Hair follicular keratinocyte (primary cell): ENCODE results near the gene MKS1. TPM values are rescaled to one million over a fixed set of nuclear protein-coding genes. Genes with fewer than 3 reads are reported as not detected.

ENCODE experiments used
- total RNA-seq: library from RNA; depleted of rRNA; stranded (reverse); fragments of >200 nt; gene quantifications from 2 replicates; pipeline ENCODE4 v1.2.3, GENCODE V29; 2015

Gene MKS1
- 11.7 and 11.9 TPM in 2 replicates for total RNA-seq

GRCh38 chr17:58219007-58219788, at the start of gene MKS1:
MKS1 (minus strand) TSS chr17:58219255; CDS start chr17:58219230, 25 bp downstream.

GRCh38 chr17:58238147-58238634, 19.1 kb upstream of the MKS1 start, which contains the start of gene LPO:
LPO (plus strand) TSS chr17:58238584; CDS start chr17:58242980, 4,396 bp downstream.

GRCh38 chr17:58192612-58193011, 26.4 kb downstream of the MKS1 start, which contains the start of gene EPX:
EPX (plus strand) TSS chr17:58192726; CDS start chr17:58192847, 121 bp downstream.

DNA sequence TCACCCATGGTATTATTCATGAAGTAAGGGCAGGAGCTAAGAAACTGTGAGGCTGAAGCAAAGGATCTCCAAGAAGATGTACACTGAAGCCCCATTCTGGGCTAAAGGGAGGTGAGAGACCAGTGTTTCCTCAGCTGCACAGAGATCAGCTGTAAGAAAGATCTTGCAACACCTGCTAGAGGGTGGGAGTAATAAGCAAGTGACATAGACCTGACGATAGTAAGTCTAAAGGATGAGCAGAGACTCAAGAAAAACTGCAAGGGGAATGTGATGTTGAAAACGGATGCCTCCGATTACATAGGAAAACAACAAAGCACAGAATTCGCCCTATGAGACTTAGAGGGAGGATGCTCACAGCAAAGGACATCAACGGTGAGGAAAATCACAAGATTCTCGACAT, 52.4 kb downstream of the MKS1 start, which contains the start of gene OR4D2:
OR4D2 (plus strand) TSS at position 301 of the 400 bp plus-strand sequence. CDS start 2,674 bp downstream, outside the sequence.

Other genes with a start within 250 kb of the MKS1 start
- 22.7 and 23.4 TPM in 2 replicates for gene VEZF1, start 231.0 kb downstream of the MKS1 start, total RNA-seq
- gene SRSF1, start 212.0 kb downstream of the MKS1 start, total RNA-seq, result 115 and 201 TPM in 2 replicates
- 9.8 and 10.6 TPM in 2 replicates for gene DYNLL2, start 135.8 kb downstream of the MKS1 start, total RNA-seq
- gene OR4D1, start 70.9 kb downstream of the MKS1 start, total RNA-seq, result not detected in 2 replicates
- gene OR4D2, start 52.3 kb downstream of the MKS1 start, total RNA-seq, result not detected in 2 replicates
- gene EPX, start 26.5 kb downstream of the MKS1 start, total RNA-seq, result not detected in 2 replicates
- gene LPO, start 19.3 kb upstream of the MKS1 start, total RNA-seq, result not detected in 2 replicates
- gene MPO, start 61.7 kb upstream of the MKS1 start, total RNA-seq, result not detected in 2 replicates
- gene TSPOAP1, start 109.5 kb upstream of the MKS1 start, total RNA-seq, result 0.47 TPM in 1 of 2 replicates, not detected in the other
- 27.1 and 42.4 TPM in 2 replicates for gene SUPT4H1, start 132.9 kb upstream of the MKS1 start, total RNA-seq
- 10.1 and 11.5 TPM in 2 replicates for gene RNF43, start 198.3 kb upstream of the MKS1 start, total RNA-seq